GM10847 (cell line): ENCODE data around the gene ATP9A.

ENCODE experiments used
- POLR2A ChIP-seq: IDR thresholded peaks from 2 replicates; pipeline ENCODE4 v1.6.1; 2011; ENCODE audit not compliant: insufficient read length; ENCODE audit errors: extremely low read depth

The ATP9A gene

DNA sequence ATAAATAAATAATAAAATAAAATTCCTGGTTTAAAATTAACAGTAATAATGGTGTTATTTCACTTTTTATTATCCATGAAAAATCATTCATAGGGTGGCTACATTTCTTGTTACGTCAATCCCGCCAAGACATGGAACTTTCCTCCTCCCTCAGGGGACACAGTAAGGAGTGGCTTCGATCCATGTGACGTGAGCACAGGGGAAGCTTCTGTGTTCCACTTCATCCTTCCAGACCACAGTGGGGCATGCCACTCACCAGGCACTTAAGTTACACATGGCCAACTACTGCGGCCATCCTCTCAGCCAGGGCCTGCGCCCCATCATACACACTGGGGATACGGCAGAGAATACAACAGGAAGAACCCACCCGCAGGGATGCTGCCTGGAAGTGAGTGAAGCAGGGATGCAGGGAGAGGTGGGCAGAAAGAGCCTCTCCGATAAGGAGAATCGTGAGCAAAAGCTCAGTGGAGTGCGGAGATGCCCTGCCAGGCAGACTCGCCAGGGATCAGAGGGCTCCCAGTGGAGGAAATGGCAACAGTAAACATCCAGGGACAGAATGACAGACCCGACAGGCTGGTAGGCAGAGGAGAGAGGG lies 75.3 kb downstream of the ATP9A start:
- TF ChIP-seq POLR2A: no peak

DNA sequence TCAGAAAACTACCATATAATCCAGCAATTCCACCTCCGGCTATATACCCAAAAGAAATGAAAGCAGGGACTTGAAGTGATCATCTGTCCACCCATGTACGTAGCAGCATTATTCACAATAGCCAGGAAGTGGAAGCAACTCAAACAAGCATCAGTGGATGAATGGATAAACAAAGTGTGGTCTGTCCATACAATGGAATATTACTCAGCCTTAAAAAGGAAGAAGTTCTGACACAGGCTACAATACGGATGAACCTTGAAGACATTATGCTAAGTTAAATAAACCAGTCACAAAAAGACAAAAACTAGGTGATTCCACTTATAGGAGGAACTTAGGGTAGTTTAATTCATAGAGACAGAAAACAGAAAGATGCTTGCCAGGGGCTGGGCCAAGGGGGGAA lies 76.5 kb downstream of the ATP9A start:
- no peak for TF ChIP-seq POLR2A

DNA sequence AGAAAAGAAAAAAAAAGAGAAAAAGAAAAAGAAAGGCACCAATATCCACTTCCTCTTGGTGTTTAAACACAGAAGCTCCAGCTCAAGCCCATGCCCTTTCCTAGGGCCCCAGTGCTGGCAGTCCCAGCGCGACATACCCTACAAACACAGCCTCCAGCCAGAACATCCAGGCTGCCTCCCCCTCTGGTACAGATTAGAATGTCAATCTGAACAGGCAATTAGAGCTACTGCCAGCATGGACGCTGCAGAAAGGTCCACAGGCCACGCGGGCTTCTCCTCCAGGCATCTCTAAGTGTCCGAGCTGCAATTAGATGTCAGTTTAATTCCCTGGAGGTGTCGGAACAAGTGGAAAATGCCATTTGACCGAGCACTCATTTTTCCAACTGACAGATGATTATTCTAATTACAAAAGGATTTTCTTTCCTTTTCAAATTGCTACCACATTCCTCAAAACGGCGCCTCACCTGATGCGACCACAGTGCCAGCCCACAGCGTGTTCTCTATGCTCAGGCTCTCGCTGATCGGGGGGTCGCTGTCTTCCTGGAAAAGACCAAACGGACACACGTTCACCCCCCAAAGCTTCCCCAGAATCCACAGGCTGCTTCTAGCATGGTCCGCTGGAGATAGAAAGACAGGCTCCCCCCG lies 79.5 kb downstream of the ATP9A start:
- no peak for TF ChIP-seq POLR2A

DNA sequence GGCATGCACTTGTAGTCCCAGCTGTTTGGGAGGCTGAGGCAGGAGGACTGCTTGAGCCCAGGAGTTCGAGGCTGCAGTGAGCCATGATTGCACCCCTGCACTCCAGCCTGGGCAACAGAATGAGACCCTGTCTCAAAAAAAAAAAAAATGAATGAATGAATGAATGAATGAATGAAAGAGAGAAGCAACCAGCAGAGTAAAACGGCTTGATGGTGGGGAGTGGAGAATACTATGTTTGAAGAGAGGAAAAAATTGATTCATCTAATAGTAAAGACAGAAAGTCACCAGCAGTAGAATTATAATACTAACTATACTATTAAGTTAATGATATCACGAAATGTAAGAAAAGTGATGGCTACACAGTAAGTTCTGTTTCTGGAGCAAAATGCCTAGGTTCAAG lies 80.6 kb downstream of the ATP9A start:
- no peak for TF ChIP-seq POLR2A

DNA sequence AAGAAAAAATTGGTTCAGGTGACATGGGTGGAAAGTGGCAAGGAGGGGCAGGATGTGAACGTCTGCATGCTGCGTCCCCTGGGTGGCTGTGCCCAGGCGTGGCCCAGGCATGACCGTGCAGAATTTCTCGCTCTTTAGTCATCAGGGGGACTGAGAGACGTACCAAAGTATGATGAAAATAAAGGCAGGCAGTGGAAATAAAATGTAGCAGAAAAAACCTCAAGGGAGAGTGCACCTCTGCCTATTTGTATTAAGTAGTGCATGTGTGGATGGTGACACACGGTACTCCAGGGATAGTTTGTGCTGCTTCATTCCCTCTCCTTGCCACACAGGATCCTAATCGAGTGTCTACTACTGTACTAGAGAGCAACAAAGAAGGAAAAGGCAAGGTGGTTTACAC lies 81.1 kb downstream of the ATP9A start:
- no peak for TF ChIP-seq POLR2A

DNA sequence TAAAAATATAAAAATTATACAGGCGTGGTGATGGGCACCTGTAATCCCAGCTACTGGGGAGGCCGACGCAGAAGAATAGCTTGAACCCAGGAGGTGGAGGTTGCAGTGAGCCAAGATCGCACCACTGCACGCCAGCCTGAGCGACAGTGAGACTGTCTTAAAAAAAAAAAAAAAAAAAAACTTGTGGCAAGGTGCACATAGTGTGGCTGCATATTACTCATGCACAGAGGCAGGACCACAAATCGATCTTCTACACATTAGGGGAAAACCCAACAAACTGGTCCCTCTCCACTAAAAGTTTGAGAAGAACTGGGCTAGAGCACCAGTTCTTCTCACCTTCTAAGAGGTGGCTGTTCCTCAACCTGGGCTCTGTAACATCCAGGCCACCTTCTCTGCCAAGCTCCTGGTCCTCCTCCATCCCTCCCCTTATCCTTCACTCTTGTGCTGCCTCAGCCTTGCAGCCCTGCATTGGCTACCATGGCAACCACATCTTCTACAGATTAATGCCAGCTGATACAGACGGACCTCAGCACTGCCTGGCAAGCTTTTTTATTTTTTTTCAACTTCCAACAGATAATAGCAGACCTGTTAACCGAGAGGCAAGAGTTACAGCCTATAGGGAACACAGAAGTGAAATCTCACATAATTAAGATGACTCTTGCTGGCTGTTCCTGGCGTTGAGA lies 88.0 kb downstream of the ATP9A start:
- no peak for TF ChIP-seq POLR2A

DNA sequence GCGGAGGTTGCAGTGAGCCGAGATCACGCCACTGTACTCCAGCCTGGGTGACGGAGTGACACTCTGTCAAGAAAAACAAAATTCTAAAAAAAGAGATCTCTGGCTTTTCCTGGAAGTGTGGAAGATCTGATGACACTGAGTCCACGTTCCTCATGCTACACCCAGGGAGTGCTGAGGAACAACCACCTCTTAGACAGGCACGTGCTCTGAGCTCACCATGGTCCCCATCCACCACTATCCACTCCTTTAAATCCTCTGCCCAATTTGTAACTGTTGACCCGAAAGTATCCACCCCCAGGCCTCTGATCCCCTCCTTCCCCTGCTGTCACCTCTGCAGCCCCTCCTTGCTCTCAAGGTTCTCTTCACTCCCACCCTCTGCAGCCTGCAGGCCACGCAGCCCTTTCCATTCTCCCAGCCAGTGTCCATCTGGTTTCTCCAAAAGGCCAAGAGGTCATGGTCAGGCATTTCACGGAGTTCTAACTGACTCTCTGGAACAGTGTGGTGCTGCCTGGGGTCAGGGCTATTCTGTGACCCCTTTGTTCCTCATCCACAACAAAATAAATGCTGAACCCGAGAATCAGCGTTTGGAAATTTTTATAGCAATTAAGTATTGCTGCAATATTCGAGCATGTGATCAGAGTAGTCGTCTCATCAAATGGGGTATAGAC lies 88.8 kb downstream of the ATP9A start:
- no peak for TF ChIP-seq POLR2A

DNA sequence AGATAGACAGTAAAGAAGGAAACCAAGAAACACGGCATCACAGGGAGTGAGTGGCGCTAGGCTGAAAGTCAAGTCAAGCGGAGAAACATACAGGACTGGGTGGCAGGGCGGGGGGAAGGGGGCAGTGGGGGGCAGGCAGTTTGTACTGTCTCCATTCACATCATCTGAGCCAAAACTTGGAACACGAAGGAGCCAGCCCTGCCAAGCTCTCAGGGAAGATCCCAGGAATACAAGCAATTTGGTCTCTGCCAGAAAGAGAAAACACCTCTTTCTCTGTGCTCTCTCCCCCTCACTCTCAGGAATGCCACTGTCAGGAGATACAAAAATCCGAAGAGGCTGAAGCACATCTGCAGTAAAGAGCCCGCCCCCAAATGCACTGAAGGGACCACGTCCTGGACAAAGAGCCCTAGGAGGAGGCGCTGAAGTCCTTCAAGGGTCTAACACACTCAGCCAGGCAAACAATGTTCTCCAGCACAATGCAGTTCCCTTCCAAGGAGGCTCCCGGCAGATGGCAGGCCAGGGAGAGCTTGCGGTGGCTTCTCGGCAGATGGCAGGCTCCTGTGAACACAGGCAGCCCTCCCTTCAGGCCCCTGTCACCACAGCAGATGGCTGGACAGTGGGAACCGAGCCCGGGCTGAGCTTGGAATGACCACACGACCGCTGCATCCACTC lies 90.0 kb downstream of the ATP9A start:
- no peak for TF ChIP-seq POLR2A

DNA sequence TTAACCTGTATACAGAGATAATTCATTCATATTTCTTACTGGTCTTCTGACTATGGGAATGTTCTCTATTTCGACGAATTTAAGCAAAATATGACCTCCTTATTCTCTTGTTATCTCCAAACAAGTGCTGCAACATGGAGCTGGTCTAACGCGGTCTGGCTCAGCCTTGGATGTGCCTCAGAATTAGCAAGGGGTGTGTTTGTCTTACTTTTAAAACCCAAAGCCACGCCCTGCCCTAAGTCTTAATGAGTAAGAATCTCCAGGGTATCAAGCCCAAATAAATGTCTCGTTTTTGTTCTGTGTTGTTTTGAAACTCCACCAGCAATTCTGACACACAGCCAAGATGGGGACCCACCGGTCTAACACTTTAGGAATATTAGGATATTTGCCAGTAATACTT lies 99.2 kb downstream of the ATP9A start:
- TF ChIP-seq POLR2A: no peak

DNA sequence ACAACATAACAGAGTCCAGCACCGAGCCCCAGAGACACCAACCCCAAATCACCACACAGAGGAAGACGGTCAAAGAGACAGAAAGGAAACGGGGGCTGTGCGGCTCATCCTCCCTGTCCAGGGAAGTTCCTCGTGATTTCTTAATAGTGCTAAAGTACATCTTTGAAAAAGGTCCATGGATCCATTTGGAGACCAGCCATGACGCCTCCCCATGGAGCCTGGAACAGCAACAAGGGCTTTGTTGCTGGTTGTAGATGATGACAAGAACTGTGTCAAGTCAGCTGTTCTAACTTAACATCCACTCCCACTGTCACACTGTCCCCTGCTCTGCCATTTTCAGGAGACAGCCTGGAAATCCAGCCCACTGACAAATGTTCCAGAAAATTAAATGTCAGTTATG lies 99.7 kb downstream of the ATP9A start:
- TF ChIP-seq POLR2A: no peak

DNA sequence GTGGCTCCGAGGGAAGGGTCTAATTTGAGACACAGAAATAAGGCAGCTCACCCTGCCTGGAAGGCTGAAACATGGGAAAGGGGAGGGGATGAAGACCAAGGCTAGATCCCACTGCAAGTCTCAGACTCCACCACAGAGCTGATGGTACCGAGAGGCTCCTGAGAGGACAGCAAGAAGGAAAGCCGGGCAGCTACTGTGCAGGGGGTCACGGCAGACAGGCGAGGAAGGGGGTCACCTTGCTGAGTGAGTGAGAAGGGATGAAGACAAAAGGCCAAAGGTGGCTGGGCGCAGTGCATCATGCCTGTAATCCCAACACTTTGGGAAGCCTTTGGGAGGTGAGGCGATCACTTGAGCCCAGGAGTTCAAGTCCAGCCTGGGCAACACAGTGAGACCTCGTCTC lies 100.7 kb downstream of the ATP9A start:
- no peak for TF ChIP-seq POLR2A

DNA sequence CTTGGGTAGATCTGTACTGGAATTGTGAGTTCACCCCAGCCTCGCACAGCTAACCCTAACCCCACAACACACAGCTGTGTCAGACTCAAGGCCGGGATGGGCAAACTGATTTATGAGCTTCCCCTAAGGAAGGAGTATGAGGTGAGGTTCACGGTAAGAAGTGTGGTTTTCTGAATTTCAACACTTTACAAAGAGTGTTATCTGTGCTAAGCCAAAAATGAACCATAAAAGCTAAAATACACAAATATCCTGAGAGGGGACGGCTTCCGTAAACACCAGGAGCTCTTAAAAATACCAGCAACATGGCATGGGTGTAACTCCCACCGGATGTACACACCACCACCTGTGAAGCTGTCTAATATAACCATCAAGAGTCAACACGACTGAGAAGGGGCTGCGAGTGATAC lies 101.2 kb downstream of the ATP9A start:
- TF ChIP-seq POLR2A: no peak

DNA sequence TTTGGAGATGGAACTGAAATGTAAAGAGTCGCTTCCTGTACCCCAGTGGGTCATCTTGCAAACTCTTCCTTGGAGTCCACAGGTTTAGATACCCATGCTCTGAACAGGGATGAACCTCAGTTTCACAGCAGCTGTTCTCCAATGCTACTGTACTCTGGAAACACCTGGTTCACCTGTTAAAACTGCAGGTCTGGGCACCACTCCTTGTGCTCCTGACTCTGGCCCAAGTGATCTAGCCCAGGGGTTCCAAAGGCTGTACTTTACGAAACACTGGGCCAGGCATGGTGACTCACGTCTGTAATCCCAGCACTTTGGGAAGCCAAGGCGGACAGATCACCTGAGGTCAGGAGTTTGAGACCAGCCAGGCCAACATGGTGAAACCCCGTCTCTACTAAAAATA lies 102.1 kb downstream of the ATP9A start:
- TF ChIP-seq POLR2A: no peak

DNA sequence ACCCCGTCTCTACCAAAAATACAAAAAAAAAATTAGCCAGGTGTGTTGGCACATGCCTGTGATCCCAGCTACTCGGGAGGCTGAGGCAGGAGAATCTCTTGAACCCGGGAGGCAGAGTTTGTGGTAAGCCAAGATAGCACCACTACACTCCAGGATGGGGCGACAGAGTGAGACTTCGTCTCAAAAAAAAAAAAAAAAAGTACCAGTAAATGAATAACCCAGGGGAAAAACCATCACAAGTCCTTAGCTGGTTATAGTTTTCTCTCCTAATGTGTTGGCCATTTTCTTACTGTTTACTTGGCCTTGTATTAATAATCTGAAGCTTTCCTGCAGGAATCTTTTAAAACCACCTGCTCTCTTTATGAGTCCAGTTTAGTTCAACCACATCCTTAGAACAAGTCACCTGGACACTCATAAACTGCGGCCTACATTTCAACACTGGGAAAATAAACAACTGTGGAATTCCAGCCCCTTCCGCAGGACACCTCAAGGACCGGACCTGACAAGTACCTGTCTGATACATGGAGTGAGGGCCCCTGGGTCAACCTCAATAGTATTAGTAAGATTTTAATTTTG lies 102.6 kb downstream of the ATP9A start:
- no peak for TF ChIP-seq POLR2A

DNA sequence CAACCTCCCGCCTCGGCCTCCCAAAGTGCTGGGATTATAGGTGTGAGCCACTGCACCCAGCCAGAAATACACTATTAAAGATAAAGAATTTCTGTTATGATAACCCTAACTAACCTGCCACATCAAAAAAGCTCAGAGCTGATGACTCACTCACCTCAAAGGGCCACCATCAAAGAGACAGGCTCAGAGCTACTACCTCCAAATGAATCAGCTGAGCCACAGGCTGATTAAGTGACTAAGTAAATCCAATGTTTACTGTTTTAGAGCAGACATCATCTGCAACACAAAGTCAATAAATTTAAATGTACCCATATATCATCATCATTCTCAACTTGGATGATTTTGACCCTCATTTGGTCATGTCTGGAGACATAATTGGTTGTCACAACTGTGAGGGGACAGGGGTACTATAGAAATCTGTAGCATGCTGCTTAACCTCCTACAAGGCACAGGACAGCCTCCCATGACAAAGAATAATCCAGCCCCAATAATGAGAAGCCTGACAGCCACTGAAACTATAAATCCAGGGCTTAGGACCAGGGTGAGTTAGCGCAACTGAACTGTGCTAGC lies 106.5 kb downstream of the ATP9A start:
- no peak for TF ChIP-seq POLR2A
